ENCODE measurements around the gene GRAMD2A. TPM values are rescaled to one million over a fixed set of nuclear protein-coding genes. Genes with fewer than 3 reads are reported as not detected.

Gene GRAMD2A
- total and polyA plus RNA-seq, 10 of the 15 experiments (the other 5 are each of a cell fraction or from before 2014, with no cell fraction given): 0.02 to 0.35 TPM; not detected in 8

- WGBS (ENCODE audit: insufficient coverage, insufficient replicate concordance, low lambda C conversion rate, missing lambda C conversion rate): 0% methylated on average over 4 of the region's 5 CpGs
- no peaks in the 10 kb centered on the region; the same call in 1 of the 2 replicates for H3K4me1 ChIP-seq (ENCODE audit: control insufficient read depth, insufficient read depth, low read length)
- H3K9me3 ChIP-seq (replicated peaks; ENCODE audit: control insufficient read depth, insufficient read depth, low read length): no peaks in the 10 kb centered on the region
- POLR2A ChIA-PET: no interaction called here
- intact Hi-C loops (cut with micrococcal nuclease; ENCODE audit: unreplicated experiment) (no loop called here), in situ Hi-C loops (cut with MboI) (no loop called here)
- no peak for DNase-seq (ENCODE audit: low read depth, low spot score)
- no peak overlapping the region for H3K9ac ChIP-seq (ENCODE audit: control insufficient read depth, insufficient read depth, low read length)
- H3K4me3 ChIP-seq: no peak overlapping the region
- H3K27ac ChIP-seq (ENCODE audit: control insufficient read depth, insufficient read depth): no peak overlapping the region
- H4K20me1 ChIP-seq (ENCODE audit: control insufficient read depth, insufficient read depth): no peaks in the 10 kb centered on the region
- BruUV-seq (replicated peaks): no TSS peak
- no peaks in the 10 kb centered on the region for H3K36me3 ChIP-seq (ENCODE audit: control insufficient read depth in 2 of 2, insufficient read depth in 2 of 2, low read length in 1 of 2)
- H3K4me2 ChIP-seq (ENCODE audit: control insufficient read depth, insufficient read depth): no peak overlapping the region
- no peak overlapping the region for H2AFZ ChIP-seq (ENCODE audit: control insufficient read depth, low read depth, low read length)
- no peaks in the 10 kb centered on the region for H3K27me3 ChIP-seq (replicated peaks in 1 of 2; ENCODE audit: control insufficient read depth in 2 of 2, insufficient read depth in 2 of 2, low read length in 1 of 2)
- no peak; the same call in 1 of the 3 replicates for ATAC-seq
- RAD21 ChIA-PET (ENCODE audit: unreplicated experiment): no interaction called here
- H3K79me2 ChIP-seq (ENCODE audit: control insufficient read depth, insufficient read depth, low read length): no peaks in the 10 kb centered on the region
- no peak for FAIRE-seq
- CTCF ChIA-PET: interaction anchor here (1.0 kb wide), 2 partner anchors 370 to 372 kb away, joined by 3 read pairs; no protein-coding TSS in a partner anchor
- SMC1A ChIA-PET (ENCODE audit: uncharacterized antibody, unreplicated experiment): no interaction called here
- TF ChIP-seq ZNF24 (IDR thresholded peaks at IDR 0.05): no peak
- no peak for TF ChIP-seq MXI1 (IDR thresholded peaks at IDR 0.05; ENCODE audit: low read depth, low read length)
- TF ChIP-seq EGR1 (IDR thresholded peaks at IDR 0.05; ENCODE audit: borderline replicate concordance in 1 of 2, low read depth in 2 of 2, low read length in 2 of 2): no peak
- TF ChIP-seq BRCA1 (IDR thresholded peaks at IDR 0.05; ENCODE audit: low read depth, low read length): no peak
- TF ChIP-seq SUZ12 (IDR thresholded peaks at IDR 0.05; ENCODE audit: unreplicated experiment): no peak
- TF ChIP-seq, protein P1, sequence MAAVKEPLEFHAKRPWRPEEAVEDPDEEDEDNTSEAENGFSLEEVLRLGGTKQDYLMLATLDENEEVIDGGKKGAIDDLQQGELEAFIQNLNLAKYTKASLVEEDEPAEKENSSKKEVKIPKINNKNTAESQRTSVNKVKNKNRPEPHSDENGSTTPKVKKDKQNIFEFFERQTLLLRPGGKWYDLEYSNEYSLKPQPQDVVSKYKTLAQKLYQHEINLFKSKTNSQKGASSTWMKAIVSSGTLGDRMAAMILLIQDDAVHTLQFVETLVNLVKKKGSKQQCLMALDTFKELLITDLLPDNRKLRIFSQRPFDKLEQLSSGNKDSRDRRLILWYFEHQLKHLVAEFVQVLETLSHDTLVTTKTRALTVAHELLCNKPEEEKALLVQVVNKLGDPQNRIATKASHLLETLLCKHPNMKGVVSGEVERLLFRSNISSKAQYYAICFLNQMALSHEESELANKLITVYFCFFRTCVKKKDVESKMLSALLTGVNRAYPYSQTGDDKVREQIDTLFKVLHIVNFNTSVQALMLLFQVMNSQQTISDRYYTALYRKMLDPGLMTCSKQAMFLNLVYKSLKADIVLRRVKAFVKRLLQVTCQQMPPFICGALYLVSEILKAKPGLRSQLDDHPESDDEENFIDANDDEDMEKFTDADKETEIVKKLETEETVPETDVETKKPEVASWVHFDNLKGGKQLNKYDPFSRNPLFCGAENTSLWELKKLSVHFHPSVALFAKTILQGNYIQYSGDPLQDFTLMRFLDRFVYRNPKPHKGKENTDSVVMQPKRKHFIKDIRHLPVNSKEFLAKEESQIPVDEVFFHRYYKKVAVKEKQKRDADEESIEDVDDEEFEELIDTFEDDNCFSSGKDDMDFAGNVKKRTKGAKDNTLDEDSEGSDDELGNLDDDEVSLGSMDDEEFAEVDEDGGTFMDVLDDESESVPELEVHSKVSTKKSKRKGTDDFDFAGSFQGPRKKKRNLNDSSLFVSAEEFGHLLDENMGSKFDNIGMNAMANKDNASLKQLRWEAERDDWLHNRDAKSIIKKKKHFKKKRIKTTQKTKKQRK (IDR thresholded peaks at IDR 0.05; ENCODE audit: low read depth, low read length): no peak
- TF ChIP-seq, protein P2, sequence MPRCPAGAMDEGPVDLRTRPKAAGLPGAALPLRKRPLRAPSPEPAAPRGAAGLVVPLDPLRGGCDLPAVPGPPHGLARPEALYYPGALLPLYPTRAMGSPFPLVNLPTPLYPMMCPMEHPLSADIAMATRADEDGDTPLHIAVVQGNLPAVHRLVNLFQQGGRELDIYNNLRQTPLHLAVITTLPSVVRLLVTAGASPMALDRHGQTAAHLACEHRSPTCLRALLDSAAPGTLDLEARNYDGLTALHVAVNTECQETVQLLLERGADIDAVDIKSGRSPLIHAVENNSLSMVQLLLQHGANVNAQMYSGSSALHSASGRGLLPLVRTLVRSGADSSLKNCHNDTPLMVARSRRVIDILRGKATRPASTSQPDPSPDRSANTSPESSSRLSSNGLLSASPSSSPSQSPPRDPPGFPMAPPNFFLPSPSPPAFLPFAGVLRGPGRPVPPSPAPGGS (IDR thresholded peaks at IDR 0.05; ENCODE audit: borderline replicate concordance, insufficient read depth, low read depth, low read length, poor library complexity, severe bottlenecking): no peak
- TF ChIP-seq HDAC2 (IDR thresholded peaks at IDR 0.05): no peak
- no peak for TF ChIP-seq NR2C2 (IDR thresholded peaks at IDR 0.05; ENCODE audit: borderline replicate concordance, control insufficient read depth, insufficient read length, low read depth)
- TF ChIP-seq, protein P3, sequence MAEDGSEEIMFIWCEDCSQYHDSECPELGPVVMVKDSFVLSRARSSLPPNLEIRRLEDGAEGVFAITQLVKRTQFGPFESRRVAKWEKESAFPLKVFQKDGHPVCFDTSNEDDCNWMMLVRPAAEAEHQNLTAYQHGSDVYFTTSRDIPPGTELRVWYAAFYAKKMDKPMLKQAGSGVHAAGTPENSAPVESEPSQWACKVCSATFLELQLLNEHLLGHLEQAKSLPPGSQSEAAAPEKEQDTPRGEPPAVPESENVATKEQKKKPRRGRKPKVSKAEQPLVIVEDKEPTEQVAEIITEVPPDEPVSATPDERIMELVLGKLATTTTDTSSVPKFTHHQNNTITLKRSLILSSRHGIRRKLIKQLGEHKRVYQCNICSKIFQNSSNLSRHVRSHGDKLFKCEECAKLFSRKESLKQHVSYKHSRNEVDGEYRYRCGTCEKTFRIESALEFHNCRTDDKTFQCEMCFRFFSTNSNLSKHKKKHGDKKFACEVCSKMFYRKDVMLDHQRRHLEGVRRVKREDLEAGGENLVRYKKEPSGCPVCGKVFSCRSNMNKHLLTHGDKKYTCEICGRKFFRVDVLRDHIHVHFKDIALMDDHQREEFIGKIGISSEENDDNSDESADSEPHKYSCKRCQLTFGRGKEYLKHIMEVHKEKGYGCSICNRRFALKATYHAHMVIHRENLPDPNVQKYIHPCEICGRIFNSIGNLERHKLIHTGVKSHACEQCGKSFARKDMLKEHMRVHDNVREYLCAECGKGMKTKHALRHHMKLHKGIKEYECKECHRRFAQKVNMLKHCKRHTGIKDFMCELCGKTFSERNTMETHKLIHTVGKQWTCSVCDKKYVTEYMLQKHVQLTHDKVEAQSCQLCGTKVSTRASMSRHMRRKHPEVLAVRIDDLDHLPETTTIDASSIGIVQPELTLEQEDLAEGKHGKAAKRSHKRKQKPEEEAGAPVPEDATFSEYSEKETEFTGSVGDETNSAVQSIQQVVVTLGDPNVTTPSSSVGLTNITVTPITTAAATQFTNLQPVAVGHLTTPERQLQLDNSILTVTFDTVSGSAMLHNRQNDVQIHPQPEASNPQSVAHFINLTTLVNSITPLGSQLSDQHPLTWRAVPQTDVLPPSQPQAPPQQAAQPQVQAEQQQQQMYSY (CRISPR knock-in tag; IDR thresholded peaks at IDR 0.05): no peak
- no peak for TF ChIP-seq DPF2 (IDR thresholded peaks at IDR 0.05)
- no peak for TF ChIP-seq CBX5 (IDR thresholded peaks at IDR 0.05; ENCODE audit: low read depth)
- no peak for TF ChIP-seq IRF4 (IDR thresholded peaks at IDR 0.05; ENCODE audit: low read depth, low read length)
- no peak for TF ChIP-seq ATF2 (IDR thresholded peaks at IDR 0.05; ENCODE audit: low read length)
- TF ChIP-seq ZBED1 (IDR thresholded peaks at IDR 0.05; ENCODE audit: borderline replicate concordance): no peak
Measured at GRCh38 chr15:72174551-72175165, 22.9 kb downstream of the GRAMD2A start.
